HT-29 (cell line): ENCODE data around the gene MARCHF2. TPM values are rescaled to one million over a fixed set of nuclear protein-coding genes. Genes with fewer than 3 reads are reported as not detected.
A peak's percentile ranks its signal among the peaks of the same experiment; 100 is the strongest.

Experiments
- DNase-seq: peaks from one replicate; pipeline ENCODE4 v3.0.0-alpha.2; 2015; ENCODE audit warnings: low spot score
- total RNA-seq: library from RNA; depleted of rRNA; stranded (reverse); fragments of >200 nt; shearing (Covaris generic); gene quantifications from 2 replicates; pipeline ENCODE4 v1.2.3, GENCODE V29; 2014

The MARCHF2 gene
- total RNA-seq, 1 experiment from 2014 or later = 25.2 TPM

DNA sequence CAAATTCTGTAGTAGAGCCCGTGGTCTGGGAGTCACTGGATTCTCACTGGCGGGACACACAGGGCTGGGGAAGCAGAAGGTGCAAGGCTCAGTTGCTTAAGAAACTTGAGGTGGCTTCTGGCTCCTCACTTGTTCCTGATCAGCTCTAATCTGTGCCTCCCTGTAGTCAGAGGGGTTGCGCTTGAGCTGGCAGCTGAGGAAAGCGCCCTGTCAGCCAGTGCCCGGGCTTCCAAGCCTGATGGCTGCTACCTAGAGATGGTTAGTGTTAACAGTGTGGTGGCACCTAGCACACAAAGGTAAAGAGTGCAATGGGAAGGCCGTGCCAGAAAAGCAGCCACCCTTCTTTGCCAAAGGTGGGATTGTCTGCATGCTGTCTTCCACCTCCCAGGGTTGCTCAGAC, 40.5 kb downstream of the MARCHF2 start:
- DNase-seq = no peak

DNA sequence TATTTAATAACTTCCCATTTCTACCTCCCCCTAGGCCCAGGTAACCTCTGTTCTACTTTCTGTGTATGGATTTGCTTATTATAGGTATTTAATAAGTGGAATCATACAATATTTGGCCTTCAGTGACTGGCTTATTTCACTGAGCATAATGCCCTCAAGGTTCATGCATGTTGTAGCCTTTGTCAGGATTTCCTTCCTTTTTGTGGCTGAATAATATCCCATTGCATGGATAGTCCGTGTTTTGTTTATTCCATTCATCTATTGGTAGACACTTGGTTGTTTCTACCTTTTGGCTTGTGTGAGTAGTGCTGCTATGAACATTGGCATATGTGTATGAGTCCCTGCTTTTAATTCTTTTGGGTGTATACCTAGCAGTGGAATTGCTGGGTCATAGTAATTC, 41.1 kb downstream of the MARCHF2 start:
- DNase-seq = no peak

DNA sequence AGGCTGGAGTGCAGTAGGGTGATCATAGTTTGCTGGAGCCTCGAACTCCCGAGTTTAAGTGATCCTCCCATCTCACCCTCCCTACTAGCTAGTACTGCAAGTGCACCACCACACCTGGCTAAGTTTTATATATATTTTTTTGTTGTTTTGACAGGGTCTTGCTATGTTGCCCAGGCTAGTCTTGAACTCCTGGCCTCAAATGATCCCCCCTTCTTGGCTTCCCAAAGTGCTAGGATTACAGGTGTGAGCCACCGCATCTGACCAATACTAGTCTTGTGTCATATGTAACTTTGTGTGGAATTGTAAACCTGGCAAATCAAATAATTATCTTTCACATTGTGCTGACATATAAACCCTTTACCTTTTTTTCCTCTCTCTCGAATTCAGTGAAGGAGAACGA, 41.9 kb downstream of the MARCHF2 start:
- DNase-seq = no peak

DNA sequence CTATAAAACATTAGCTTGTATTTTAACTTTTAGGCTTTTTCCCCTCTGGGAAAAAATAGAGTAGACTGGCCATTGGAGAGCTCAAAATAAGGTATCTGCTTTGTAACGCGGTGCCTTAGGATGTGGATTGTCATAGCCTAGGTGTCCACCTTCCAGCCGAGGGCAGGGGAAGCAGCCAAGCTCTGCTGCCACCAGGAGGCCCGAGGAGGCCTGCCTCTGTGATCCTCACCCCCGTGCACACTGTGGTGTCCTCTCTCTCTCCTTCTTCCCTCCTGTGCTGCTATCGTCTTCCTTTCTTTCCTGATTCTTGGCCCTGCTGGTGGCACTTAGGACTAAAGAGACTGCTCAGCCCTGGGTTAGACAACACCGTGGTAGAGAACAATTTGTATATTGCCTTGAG, 43.0 kb downstream of the MARCHF2 start:
- no peak for DNase-seq

DNA sequence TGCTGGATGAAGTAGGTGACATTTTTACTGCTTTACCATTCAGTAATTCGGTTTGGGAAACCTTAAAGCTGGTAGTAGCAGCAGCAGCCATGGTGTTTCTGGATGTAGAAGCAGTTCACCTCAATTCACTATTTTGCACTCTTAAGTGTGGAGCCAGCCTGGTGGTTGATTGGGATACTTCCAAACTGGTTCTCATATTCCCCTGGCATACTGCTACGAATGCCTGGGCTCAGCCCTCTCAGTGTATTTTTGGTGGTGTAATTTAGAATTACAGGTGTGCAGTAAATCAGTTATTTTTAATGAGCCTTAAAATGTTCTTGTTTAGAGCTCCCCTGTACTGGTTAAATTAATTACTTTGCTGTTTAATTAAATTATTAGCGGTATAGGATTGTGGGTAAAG, 44.1 kb downstream of the MARCHF2 start:
- no peak for DNase-seq

DNA sequence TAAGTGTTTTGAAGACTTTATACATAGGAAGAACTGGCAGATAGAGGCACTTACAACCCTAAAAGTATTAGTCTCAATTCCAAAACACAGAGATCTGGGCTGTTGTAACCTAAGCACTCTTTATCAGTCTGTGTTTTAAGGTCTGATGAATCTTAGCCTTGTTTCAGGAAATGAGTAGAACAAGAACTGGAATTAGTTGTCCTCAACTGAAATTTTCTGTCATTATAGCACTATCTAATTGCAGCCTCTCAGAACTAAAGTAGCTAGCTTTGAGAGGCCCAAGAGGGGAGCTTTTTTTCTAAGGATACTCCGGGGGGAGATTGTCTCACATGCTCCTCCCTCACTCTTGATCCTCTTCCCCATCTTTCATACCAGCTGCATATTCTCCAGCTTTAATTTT, 44.7 kb downstream of the MARCHF2 start:
- DNase-seq = no peak

DNA sequence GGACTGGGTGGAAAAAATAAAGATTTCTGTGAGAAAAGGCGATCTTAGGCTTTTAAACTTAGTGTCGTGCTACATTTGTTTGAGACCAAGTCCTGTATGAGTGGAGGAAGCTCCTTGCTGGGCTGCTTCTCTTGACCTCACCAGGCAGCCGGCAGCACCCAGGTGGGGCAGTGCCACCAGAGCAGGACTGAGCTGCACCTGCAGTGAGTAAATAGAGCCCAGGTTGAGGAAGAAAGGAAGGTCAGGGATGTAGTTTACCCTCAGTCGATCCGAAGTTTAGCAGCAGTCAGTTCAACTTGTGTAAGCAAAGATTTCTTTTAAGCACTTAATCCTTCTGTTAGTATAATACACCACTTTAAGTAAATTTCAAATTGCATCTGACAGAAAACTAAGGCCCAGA, 45.3 kb downstream of the MARCHF2 start:
- peak; percentile 32 for DNase-seq

DNA sequence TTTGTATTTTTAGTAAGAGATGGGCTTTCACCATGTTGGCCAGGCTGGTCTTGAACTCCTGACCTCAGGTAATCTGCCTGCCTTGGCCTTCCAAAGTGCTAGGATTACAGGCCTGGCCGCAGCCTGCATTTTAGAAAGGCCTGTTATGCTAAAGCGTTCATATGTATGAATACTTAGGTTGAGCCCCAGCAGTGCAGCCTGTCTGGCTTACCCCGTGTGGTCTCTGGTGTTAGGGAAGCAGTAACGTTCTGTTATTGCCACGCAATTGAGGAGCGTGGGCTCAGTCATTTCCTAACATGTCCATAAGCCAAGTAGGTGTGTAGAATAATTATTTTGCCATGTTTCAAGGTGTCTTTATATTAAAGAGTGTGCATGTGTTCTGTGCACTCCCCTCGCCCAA, 46.0 kb downstream of the MARCHF2 start:
- no peak for DNase-seq

DNA sequence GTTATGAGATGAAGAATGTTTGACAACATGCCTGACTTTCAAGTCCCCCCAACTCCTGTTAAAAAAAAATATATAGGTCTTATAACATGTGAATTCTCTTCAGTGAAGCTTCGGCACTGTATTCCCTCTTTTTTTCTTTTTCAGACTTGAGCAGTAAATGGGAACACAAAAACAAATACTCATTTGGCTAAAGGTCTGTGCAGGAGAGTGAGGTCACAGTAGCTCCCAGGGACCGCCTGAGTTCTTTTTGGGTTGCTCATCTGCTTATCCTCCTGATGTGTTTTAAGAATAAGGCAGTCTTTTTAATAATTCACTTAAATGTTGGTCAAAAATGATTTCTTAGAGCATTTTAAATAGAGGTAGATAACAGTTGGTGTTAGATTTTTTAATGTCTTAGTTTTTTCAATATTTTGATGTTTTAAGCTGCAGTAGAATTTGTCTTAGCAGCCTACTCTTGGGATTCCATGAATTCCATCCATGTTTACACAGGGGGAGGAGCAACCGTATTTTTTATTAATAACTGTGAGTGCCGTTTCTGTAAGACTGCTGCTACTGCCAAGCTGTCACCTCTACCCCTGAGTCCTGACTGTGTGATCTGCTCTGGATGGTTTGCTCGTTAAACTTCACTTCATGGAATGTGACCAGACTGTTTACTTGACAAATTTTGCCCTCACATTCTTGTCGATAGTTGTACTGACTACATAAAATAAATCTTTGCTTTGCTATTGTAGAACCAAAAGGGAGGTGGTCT, 46.6 kb downstream of the MARCHF2 start:
- peak; percentile 41 for DNase-seq

DNA sequence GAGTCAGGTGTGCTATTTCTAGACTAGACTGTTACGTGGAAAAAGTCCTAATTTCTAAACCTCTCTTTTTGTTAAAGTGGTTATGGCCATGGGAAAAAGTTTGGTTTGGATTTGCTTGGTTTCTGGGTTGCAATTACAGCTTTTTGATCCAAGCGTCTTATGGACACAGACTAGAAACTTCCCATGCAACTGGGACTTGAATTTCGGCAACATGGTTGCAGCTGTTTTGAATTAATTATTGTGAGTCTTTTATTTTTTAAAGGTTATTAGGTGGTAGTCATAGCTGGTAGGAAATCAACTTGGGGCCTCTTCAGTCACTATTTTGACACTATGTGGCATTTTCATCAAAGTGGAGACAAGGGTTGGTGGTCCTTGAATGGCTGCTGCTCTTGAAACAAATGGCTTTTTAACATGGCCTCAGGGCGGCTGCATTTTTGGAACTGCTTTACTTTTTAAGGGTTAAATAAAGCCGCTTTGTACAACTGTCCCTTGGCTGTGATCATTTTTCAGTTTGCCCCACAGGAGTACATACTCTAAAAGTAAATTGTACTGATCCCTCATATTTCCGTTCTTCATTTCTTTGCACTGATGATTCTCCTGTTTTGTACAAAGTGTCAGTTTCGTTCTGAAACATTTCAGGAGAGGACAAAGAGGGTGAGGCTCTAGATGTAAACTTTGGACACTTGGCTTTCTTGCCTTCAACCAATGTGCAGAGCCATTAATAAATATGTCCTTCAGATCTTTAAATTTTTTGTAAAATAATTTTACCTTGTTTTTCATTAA, 47.6 kb downstream of the MARCHF2 start:
- no peak for DNase-seq

DNA sequence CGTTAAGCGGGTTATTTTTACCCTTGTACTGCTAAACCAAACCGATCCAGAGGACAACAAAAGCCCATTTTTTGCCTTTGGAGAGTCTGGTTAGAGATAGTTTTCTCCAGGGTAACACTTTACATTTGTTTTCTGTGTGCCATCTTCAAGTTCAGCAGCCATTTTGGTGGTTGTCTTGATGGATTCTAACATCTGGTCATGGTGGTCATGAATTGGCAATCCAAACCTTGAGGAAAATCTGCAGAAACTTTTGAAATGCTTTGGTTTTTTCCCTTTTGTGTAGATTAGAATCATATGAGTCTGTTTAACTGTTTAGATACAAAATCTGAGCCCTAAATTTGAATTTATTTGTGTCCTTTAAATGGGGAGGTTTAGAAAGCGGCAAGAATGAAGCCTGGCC, 48.3 kb downstream of the MARCHF2 start:
- DNase-seq = no peak

DNA sequence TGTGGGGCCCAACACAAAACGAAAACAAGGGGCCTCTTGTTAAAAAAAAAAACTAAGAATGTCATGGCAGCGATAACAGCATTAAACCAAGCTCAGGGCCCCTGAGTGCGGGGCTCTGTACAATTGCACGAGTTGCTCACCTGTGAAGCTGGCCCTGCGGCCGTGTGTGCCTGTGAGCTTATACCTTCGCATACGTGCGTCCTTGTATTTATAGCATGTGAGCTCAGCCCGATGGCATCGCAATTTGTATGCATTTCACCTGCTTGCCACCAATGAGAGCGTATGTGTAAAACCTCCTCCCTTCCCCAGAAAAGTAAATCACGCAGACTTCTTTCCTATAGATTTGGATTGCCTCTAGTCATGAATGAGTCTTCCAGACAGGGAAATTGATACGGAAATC, 48.8 kb downstream of the MARCHF2 start:
- no peak for DNase-seq

DNA sequence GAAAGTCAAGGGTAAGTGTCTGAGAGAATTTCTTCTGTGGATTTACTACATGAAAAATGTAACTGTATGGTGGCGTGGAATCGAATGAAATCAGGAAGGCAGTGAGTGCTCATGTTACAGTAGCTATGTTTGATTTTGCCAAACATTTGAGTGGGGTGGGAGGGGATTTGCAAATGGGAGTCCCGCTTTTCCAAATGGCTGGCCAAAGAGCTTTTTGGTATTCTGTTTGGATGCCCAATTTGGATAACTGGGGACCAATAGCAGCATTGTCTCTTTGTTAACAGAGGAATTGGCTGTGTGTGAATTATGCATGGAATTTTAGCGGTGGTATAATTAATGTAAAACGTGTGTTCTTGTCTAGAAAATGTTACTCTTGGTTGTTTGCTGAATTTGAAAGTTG, 49.5 kb downstream of the MARCHF2 start:
- DNase-seq = no peak

DNA sequence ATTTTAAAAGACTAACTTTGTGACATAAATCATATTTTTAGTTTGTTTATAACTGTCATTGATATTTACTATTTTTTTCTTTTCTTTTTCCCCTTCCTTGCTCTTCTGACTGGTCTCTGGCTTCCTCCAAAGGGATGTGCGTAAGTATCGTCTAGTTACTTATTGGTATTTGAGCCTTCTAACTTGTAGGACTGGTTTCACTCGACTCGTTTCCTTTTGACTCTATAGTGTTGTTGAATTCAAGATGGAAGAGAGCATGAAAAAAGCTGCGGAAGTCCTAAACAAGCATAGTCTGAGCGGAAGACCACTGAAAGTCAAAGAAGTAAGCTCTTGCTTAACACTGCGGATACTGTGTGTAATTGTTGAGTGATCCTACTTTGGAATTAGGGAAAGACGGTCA, 50.3 kb downstream of the MARCHF2 start:
- DNase-seq = no peak

DNA sequence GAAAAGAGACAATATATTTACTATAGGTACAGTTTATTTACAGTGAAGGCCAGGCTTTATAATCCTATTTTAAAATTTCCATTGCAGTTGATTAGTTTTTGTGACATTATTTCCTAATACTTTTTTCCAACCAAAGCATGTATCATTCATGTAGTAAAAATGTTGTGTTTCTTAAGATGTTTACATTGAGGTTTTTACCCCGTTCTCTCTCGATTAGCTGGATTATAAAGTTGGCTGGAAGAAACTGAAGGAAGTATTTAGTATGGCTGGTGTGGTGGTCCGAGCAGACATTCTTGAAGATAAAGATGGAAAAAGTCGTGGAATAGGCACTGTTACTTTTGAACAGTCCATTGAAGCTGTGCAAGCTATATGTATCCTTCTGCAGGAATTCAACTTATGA, 52.9 kb downstream of the MARCHF2 start:
- no peak for DNase-seq

DNA sequence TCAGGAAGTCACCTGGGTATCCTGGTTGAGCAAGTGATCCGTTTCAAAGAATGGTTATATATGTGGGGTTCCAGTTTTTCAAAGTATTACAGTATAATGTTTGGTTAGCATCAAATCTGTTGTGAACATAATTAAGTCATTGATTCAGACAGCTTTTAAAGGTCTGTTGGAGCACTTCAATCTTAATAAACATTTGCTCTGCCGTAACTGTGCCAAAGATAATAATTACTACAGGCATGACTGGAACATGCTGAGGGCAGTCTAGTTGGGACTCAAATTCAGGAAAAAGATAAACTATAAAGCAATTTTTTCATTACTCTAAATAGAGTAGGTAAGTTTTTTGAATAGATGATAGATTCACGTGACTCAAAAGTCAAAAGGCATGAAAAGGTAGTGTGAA, 55.0 kb downstream of the MARCHF2 start:
- no peak for DNase-seq

DNA sequence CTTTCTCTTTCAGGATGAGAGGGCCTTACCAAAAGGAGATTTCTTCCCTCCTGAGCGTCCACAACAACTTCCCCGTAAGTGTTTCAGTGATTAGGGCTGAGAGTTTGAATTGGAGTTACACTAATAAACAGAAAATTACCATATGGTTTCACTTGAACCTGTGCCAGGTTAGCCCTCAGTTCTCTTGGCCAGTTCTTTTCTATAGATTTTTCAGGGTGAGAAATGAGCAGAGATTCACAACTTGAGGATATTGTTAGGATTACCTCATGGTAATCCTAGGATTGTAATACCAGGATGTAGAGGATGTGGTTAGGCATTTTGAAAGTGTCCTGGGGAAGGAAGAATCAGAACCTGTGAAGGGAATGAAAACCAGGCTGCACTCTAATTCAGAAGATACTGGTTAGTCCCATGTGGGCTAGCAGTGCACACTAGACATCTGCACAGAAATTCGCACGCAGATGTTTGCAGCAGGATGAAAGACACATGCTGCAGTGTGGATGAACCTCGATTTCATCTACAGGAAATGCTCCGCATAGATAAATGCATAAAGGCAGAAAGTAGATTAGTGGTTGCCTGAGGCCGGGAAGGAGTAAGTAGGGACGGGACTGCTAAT, 55.8 kb downstream of the MARCHF2 start:
- DNase-seq = no peak

DNA sequence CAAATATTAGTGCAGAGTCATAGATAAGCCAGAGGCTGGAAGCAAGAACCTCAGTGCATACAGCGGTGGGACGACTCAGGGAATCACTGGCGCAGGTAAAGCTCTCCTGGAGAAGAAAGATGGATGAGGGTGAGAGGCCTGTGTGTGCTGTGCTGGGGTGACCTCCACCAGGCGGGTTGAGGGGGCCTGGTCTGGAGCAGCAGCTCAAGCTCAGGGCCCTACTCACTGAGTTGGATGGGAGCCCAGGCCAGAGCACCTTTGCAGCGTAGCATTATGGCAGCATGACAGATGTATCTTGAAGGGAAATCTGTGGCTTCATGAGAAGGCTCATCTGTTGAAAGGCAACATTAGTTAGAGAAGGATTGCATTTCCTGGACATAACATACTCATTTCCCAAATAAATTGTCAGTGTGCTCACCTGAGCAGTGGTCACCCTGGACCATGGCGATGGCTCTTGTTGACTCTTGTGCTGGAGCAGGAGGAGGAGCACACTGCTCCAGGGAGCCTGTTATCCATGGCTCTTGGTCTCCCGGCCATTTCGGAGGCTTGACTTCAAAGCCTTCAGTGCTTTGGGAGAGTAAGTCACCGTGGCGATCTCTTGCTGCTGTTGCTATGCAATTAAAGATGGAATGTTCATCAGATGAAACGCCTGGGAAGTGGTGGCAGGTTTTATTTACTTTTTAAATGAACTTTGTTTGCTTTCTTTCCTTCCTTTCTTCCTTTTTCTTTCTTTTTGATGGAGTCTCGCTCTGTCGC, 56.7 kb downstream of the MARCHF2 start:
- DNase-seq = no peak

DNA sequence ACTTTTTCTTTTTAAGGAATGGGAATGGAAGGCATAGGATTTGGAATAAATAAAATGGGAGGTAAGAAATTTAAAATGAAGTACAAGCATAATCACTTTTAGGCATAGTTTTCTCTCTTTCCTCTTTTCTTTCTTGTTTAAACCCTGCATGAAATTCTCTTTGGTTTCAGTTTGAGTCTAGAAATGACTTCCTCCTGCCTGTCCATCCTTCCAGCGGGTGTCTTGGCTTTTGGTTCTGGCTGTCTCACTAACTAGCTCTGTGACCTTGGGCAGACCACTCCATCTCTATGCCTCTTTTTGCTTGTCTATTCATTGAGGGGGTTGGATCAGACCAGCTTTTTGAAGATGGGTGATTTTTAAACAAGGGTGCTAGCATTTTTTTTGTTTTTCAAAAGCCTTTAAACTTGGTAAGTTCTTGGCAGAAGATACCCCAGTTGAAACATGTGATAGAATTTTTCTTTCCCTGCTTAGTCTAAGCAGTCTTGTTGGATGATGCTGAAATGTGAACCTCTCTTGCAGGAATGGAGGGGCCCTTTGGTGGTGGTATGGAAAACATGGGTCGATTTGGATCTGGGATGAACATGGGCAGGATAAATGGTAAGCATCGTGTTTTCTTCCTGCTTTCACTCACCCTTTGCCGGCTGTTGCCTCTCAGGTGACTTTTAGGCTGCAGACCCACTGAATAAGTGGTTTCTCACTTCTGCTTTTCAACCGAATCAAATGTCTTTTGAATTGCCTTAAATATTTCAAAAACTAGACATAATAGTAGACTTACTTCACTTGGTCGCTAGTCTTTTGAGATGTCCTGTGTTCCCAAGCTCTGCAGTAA, 60.8 kb downstream of the MARCHF2 start:
- no peak for DNase-seq

DNA sequence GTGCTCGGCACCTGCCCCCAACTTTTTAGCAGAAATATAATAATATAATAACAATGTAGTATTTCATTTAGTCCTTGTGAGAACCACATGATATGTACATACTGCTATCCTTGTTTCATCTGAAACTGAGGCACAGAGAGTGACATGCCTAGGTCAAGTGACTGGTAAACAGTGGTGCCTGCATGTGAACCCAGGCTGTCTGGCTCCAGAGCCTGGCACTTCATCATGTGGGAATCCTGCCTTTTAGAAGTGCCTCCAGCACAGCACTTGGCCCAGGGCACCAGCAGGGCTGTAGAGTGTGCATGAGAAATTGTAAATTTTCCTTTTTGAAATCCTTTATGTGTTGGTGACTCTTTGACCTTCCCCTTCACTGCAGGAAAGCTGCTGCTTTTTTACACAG, 61.9 kb downstream of the MARCHF2 start:
- DNase-seq = no peak

DNA sequence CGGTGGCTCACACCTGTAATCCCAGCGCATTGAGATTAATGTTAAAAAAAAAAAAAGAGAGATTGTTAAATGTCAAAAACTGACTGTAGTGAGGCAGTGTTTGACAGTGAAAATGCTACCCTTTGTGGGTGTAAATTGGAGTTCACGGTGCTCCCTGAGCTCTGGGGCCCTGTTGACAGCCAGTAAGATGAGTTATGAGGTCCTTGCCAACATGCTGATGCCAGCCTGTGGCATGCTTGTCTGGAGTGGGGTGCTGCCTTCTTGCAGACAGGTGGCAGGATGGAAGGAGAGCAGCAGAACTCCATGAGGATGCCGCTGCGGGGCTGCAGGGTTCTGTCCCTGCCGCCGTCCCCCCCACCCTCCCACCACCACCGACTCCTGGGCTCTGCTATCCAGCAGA, 63.4 kb downstream of the MARCHF2 start:
- DNase-seq = no peak
